ENCODE results near the gene LAMTOR4. TPM values are rescaled to one million over a fixed set of nuclear protein-coding genes. Genes with fewer than 3 reads are reported as not detected.

Gene LAMTOR4
- total RNA-seq, 4 donors from 2014 or later: 109 to 228 (median 148) TPM

DNA sequence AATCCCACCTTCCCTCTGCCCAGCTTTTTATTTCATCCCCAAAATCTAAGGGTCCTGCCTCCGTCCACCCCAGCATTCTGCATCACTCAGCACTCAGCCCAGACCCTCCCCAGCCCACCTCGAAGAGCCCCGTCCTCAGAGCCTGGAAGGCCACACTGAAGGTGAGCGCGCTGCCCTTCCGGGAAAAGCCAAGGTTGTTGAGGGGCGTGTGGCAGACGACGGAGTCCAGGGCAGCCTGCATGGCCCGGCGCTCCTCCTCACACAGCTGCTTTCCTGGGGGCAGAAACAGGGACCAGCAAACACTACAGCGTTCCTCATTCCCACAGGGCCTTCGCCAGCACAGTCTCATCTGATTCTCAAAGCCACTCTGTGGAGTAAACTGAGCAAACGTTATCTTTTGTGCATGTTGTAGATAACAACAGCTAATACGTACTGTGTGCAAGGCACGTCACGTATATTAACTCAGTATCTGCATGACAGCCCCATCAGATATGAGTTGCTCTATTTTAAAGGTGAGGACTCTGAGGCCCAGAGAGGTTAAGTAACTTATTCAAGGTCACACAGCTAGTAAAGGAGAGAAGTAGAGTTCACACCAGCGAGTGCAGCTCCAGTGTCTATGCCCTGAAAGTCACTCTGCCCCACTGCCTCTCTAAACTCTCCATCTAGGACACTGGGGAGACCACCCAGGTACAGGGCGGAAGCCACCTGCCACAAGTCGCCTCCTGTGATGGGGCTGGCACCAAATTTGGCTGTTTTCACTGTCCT lies 7.0 kb downstream of the LAMTOR4 start:
- H3K4me3 ChIP-seq: no peak overlapping the region
- H3K36me3 ChIP-seq: peaks cover 0 to 59% of the 10 kb centered on the region in 2 donors
- H3K27ac ChIP-seq: no peak overlapping the region
- peaks cover 0 to 49% (median 14%) of the 10 kb centered on the region in 3 donors for H3K4me1 ChIP-seq
- no peaks in the 10 kb centered on the region for H3K9me3 ChIP-seq
- 40 to 89% methylated on average over 2 to 5 of the region's 20 CpGs for WGBS, 2 donors (ENCODE audit: low coverage in 1 of 2)
- TF ChIP-seq POLR2AphosphoS5 (IDR thresholded peaks at IDR 0.05): no peak
- no peak for ATAC-seq
- no peaks in the 10 kb centered on the region for H3K27me3 ChIP-seq

DNA sequence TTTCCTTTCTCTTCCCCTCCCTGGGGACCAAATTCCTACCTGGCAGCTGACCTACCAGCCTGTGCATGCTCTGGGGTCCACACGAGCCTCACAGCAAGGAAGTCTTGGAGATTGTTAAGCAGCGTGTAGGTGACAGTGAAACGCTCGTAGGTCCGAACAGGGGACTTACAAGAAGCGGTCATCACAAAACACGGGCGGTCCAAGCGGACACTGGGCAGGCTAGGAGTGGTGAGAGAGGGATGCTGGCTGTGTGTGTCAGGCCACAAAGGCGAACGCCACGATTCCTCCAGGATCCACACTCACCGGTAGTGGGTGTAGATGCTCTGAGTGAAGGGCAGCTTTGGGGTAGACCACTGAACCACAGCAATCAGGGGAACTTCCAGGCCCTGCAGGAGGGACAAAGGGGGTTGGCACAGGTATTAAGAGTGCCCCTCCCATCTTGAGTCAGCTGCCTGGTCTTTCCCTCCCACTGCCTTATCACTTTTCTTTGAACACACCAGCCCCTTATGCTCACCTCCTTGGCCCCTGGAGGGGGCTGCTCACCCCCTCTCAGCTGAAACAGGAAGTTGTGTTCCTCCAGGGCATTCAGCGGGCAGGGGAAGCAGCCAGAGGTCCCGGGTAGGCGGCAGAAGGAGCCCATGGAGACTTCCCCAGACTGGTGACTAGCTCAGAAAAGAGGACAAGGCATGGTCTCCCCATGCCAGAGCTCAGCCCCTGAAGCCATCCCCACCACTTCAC lies 7.8 kb downstream of the LAMTOR4 start:
- peak overlapping the region in 3 of 4 donors; percentile 84 to 89 (median 85) for H3K27ac ChIP-seq

DNA sequence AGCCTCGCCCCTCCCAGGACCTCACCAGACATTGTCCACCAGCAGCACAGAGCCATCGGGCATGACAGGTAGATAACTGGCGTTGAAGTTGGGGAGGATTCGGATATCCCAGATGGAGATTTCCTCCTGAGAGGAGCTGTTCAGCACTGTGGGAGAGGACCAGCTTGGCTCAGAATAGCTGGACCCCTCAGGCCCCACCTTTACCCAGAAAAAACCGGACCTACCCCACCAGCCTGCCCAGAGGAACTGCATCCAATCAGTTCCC lies 8.3 kb downstream of the LAMTOR4 start:
- ATAC-seq: no peak
- no peaks in the 10 kb centered on the region for H3K9me3 ChIP-seq
- H3K27me3 ChIP-seq: no peaks in the 10 kb centered on the region
- H3K27ac ChIP-seq: peak overlapping the region in 3 of 4 donors; percentile 84 to 89 (median 85)
- no peak overlapping the region for H3K4me3 ChIP-seq
- H3K36me3 ChIP-seq: peaks cover 0 to 50% of the 10 kb centered on the region in 2 donors
- peaks cover 0 to 40% (median 14%) of the 10 kb centered on the region in 3 donors for H3K4me1 ChIP-seq
- no peak for TF ChIP-seq POLR2A (IDR thresholded peaks at IDR 0.05)
- TF ChIP-seq POLR2AphosphoS5 (IDR thresholded peaks at IDR 0.05): no peak
- TF ChIP-seq EP300 (IDR thresholded peaks at IDR 0.05): no peak
- TF ChIP-seq, protein P1, sequence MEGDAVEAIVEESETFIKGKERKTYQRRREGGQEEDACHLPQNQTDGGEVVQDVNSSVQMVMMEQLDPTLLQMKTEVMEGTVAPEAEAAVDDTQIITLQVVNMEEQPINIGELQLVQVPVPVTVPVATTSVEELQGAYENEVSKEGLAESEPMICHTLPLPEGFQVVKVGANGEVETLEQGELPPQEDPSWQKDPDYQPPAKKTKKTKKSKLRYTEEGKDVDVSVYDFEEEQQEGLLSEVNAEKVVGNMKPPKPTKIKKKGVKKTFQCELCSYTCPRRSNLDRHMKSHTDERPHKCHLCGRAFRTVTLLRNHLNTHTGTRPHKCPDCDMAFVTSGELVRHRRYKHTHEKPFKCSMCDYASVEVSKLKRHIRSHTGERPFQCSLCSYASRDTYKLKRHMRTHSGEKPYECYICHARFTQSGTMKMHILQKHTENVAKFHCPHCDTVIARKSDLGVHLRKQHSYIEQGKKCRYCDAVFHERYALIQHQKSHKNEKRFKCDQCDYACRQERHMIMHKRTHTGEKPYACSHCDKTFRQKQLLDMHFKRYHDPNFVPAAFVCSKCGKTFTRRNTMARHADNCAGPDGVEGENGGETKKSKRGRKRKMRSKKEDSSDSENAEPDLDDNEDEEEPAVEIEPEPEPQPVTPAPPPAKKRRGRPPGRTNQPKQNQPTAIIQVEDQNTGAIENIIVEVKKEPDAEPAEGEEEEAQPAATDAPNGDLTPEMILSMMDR (IDR thresholded peaks at IDR 0.05): no peak
- WGBS, 2 donors (ENCODE audit: low coverage in 1 of 2): no CpG with 5 or more reads among the region's 5 CpGs

More for the DNA sequence above, 7.8 kb downstream of the LAMTOR4 start:
- Histone ChIP-seq H3K4me3 (no peak overlapping the region), H3K9me3 (no peaks in the 10 kb centered on the region), H3K36me3 (peaks cover 0 to 55% of the 10 kb centered on the region in 2 donors), H3K27me3 (no peaks in the 10 kb centered on the region), H3K4me1 (peaks cover 0 to 44% (median 14%) of the 10 kb centered on the region in 3 donors)
- WGBS, 2 donors (ENCODE audit: low coverage in 1 of 2): 82% methylated on average over 12 of the region's 16 CpGs; no CpG with 5 or more reads in 1 of the 2 donors
- TF ChIP-seq, protein P1 (IDR thresholded peaks at IDR 0.05): no peak
- TF ChIP-seq POLR2A (IDR thresholded peaks at IDR 0.05) (no peak), POLR2AphosphoS5 (IDR thresholded peaks at IDR 0.05) (no peak), EP300 (IDR thresholded peaks at IDR 0.05) (no peak)
- ATAC-seq: no peak

DNA sequence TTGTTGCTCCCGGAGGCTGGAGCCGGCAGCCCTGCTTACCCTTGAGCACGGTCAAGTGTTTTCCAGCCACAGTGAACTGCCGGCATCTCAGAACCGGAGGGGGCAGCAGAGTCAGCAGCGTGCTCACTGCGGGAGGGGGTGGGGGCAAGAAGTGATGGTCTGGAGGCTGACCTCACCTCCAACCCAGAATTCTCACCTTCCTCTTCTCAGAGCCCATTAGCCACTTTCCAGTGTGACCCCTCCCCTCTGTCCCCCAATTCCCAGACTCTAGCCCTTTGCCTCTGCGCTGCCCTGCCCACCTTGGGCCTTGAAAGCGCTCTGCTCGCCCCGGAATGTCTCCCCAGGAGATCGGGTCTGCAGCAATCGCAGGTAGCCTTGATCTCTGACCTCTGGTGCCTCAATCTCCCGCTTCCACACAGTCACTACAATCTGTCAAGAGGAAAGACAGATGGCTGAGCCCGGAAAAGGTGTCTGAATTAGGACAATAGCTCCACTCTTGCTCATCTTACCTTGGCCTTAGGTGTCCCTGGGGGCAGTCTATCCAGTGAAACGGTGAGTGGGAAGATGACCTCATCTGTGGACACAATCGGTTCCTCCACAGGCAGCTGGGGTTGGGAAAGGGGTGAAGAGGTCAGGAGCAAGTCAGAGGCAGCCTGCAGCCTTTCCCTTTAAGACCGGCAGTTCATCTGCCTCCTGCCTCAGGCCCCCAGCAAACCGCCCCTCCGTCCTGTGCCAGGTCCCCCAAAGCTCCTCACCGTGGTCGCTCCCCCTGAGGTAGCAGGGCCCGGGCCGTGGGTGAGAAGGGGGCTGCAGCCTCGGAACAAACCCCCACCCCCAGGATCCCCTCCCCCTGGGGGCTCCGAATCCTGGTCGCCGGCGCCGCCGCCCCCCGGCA lies 8.9 kb downstream of the LAMTOR4 start:
- Histone ChIP-seq H3K4me3 (peak overlapping the region; percentile 55 to 81), H3K36me3 (peaks cover 0 to 47% of the 10 kb centered on the region in 2 donors), H3K9me3 (no peaks in the 10 kb centered on the region), H3K4me1 (peaks cover 0 to 37% (median 14%) of the 10 kb centered on the region in 3 donors), H3K27ac (peak overlapping the region; percentile 21 to 89 (median 84)), H3K27me3 (no peaks in the 10 kb centered on the region)
- TF ChIP-seq POLR2AphosphoS5 (IDR thresholded peaks at IDR 0.05) (peak; percentile 6), EP300 (IDR thresholded peaks at IDR 0.05) (no peak), POLR2A (IDR thresholded peaks at IDR 0.05) (no peak)
- ATAC-seq: peak; percentile 46
- WGBS, 2 donors (ENCODE audit: low coverage in 1 of 2): 3 to 5% methylated on average over 4 to 16 of the region's 32 CpGs

DNA sequence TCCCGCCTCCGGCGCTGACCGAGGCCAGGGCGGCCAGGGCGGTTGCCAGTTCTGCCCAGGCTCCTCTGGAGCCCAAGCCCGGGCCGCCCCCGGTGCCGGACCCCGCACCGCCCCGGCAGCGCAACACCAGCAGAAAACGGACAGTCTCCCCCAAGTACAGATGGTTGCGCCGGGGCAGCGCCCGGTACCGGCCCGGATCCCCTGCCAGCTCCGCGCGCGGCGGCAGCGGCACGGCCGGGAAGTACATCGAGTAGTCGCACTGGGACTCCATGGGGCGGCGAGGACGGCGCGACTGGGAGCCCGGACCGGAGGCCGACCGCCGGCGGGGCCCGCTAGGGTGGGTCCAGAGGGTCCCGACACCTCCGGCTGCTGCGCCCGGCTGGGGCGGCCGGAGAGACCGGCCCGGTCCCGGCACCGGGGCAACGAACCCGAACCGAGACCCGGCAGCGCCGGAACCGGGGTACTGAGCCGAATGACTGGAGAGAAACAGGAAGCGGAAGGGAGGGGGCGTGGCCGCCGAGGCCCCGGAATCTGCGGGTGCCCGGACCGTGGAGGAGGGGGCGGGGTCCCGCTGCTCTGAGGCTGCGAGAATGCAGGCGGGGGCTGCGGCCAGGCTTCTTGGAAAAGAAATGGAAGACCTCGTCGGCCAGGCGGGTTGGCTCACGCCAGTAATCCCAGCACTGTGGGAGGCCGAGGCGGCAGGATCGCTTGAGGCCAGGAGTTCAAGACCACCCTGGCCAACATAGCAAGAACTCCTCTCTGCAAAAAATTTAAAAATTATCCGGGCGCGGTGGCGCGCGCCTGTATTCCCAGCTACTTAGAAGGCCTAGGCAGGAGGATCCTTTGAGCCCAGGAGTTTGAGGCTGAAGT lies 9.7 kb downstream of the LAMTOR4 start, which contains the start of gene TRAPPC14:
TRAPPC14 (minus strand) TSS at position 495 of the 870 bp plus-strand sequence; CDS start at position 271, 224 bp downstream.
- peak within 1 kb of the TSS; percentile 21 to 89 (median 84) for H3K27ac ChIP-seq
- ATAC-seq: peak; percentile 92
- WGBS, 2 donors (ENCODE audit: low coverage in 1 of 2): 5 to 20% methylated on average over 1 to 15 of the region's 87 CpGs
- H3K9me3 ChIP-seq: no peaks in the 10 kb centered on the region
- no peaks in the 10 kb centered on the region for H3K27me3 ChIP-seq
- H3K36me3 ChIP-seq: peaks cover 0 to 38% of the 10 kb centered on the region in 2 donors
- peak; percentile 30 to 43 for TF ChIP-seq POLR2A (IDR thresholded peaks at IDR 0.05)
- TF ChIP-seq, protein P1 (IDR thresholded peaks at IDR 0.05): peak in 2 of 4 experiments; percentile 6 to 16
- TF ChIP-seq EP300 (IDR thresholded peaks at IDR 0.05): no peak
- peak; percentile 60 for TF ChIP-seq POLR2AphosphoS5 (IDR thresholded peaks at IDR 0.05)
- peak within 1 kb of the TSS; percentile 55 to 81 for H3K4me3 ChIP-seq
- peaks cover 0 to 37% (median 14%) of the 10 kb centered on the region in 3 donors for H3K4me1 ChIP-seq

Measured in gastroesophageal sphincter (tissue), 4 donors.